ENCODE results near the gene MYH9.

- TF ChIP-seq CTCF (IDR thresholded peaks at IDR 0.05) (no peak), EZH2 (IDR thresholded peaks at IDR 0.05; ENCODE audit: borderline replicate concordance, insufficient read depth, low read depth, low read length, poor library complexity, severe bottlenecking) (no peak)
Observed at GRCh38 chr22:36232715-36233401, 154.9 kb downstream of the MYH9 start.
